WTC11 (cell line): Measurements from ENCODE around the gene ATG16L1.

Experiments used
- CTCF ChIP-seq: fragments of 200-600 bp; IDR thresholded peaks from 2 replicates; pipeline ENCODE4 v1.8.0; 2022; ENCODE audit warnings: antibody characterized with exemption
- USF2 ChIP-seq: sonication (generic); formaldehyde crosslinking; IDR thresholded peaks from 2 replicates; pipeline ENCODE4 v1.8.1; 2023; ENCODE audit warnings: mild to moderate bottlenecking, missing genetic modification reagents, moderate library complexity

GRCh38 chr2:233342301-233342700, 90.8 kb downstream of the ATG16L1 start:
- TF ChIP-seq CTCF (no peak), USF2 (no peak)
